HepG2 (cell line): ENCODE data around the gene MSANTD1. TPM values are rescaled to one million over a fixed set of nuclear protein-coding genes. Genes with fewer than 3 reads are reported as not detected.
A peak's percentile ranks its signal among the peaks of the same experiment; 100 is the strongest.

Experiments used
- BCL3 ChIP-seq: sonication (generic); formaldehyde crosslinking; IDR thresholded peaks from 2 replicates; pipeline ENCODE4 v1.5.1; 2020; ENCODE audit warnings: mild to moderate bottlenecking, missing genetic modification reagents, moderate library complexity
- BRD4 ChIP-seq: sonication (generic); formaldehyde crosslinking; IDR thresholded peaks from 2 replicates; pipeline ENCODE4 v1.4.0; 2020; ENCODE audit warnings: missing genetic modification reagents
- CSRNP2 ChIP-seq: sonication (generic); formaldehyde crosslinking; conservative IDR thresholded peaks from 2 replicates; pipeline ENCODE4 v1.8.0; 2022; ENCODE audit warnings: low read depth, missing genetic modification reagents
- MTA3 ChIP-seq: sonication (generic); formaldehyde crosslinking; IDR thresholded peaks from 2 replicates; pipeline ENCODE4 v1.4.0; 2020; ENCODE audit warnings: missing genetic modification reagents
- PHF20 ChIP-seq: sonication (generic); formaldehyde crosslinking; IDR thresholded peaks from 2 replicates; pipeline ENCODE4 v1.5.0; 2020; ENCODE audit warnings: mild to moderate bottlenecking, missing genetic modification reagents
- SRSF4 ChIP-seq: fragments of 200-400 bp; formaldehyde crosslinking; IDR thresholded peaks from one replicate; pipeline ENCODE4 v1.6.1; 2018; ENCODE audit warnings: mild to moderate bottlenecking, low read depth, low read length, moderate library complexity; ENCODE audit not compliant: poor library complexity, severe bottlenecking
- U2AF2 ChIP-seq: fragments of 200-400 bp; formaldehyde crosslinking; IDR thresholded peaks from 2 replicates; pipeline ENCODE4 v1.6.1; 2017; ENCODE audit warnings: low read depth, mild to moderate bottlenecking, low read length
- ZBTB49 ChIP-seq: sonication (generic); formaldehyde crosslinking; IDR thresholded peaks from 2 replicates; pipeline ENCODE4 v1.4.0; 2020; ENCODE audit warnings: missing genetic modification reagents, borderline replicate concordance
- ZGPAT ChIP-seq: IDR thresholded peaks from 2 replicates; pipeline ENCODE4 v1.6.1; 2016; ENCODE audit warnings: mild to moderate bottlenecking
- ZNF562 ChIP-seq: sonication (generic); formaldehyde crosslinking; IDR thresholded peaks from 2 replicates; pipeline ENCODE4 v1.8.0; 2022; ENCODE audit warnings: missing genetic modification reagents, borderline replicate concordance
- ZSCAN12 ChIP-seq: sonication (generic); formaldehyde crosslinking; IDR thresholded peaks from 2 replicates; pipeline ENCODE4 v1.9.0; 2021; ENCODE audit warnings: mild to moderate bottlenecking, missing genetic modification reagents
- polyA plus RNA-seq, 8 experiments: library from polyadenylated mRNA; depleted of rRNA in 3 of 8; stranded (reverse) in 7 of 8; unstranded in 1 of 8; fragments of >200 nt; fragmentation: Illumina TruSeq in 4 of 8; extraction: Trizol in 4 of 8; gene quantifications; 2 replicates each; pipeline versions ENCODE4 v1.2.1 to v1.2.3, GENCODE V29; 2011 to 2016; ENCODE audit warnings: low read depth in 4 of 8, missing spikeins in 1 of 8, mixed read lengths in 1 of 8; ENCODE audit not compliant: insufficient read depth in 1 of 8
- total RNA-seq, 5 experiments: library from RNA; depleted of rRNA; stranded (reverse); fragments of >200 nt; fragmentation: Illumina TruSeq; extraction: Trizol; gene quantifications; 2 replicates each; pipeline ENCODE4 v1.2.3, GENCODE V29; 2016; ENCODE audit warnings: low read depth in 1 of 5
- TF ChIP-seq, protein P1 (sequence below), 2 experiments: sonication (generic) in 1 of 2; formaldehyde crosslinking in 1 of 2; IDR thresholded peaks; 2 replicates each; pipeline versions ENCODE4 v1.6.1 to v1.9.0; 2014 to 2022; ENCODE audit warnings: antibody characterized with exemption in 1 of 2, borderline replicate concordance in 1 of 2, inconsistent platforms in 1 of 2, low read depth in 1 of 2, missing genetic modification reagents in 1 of 2

The MSANTD1 gene
- total and polyA plus RNA-seq, 2 of the 13 experiments (the other 11 are each of a cell fraction or from before 2014, with no cell fraction given), result 0.22 to 0.40 TPM

DNA sequence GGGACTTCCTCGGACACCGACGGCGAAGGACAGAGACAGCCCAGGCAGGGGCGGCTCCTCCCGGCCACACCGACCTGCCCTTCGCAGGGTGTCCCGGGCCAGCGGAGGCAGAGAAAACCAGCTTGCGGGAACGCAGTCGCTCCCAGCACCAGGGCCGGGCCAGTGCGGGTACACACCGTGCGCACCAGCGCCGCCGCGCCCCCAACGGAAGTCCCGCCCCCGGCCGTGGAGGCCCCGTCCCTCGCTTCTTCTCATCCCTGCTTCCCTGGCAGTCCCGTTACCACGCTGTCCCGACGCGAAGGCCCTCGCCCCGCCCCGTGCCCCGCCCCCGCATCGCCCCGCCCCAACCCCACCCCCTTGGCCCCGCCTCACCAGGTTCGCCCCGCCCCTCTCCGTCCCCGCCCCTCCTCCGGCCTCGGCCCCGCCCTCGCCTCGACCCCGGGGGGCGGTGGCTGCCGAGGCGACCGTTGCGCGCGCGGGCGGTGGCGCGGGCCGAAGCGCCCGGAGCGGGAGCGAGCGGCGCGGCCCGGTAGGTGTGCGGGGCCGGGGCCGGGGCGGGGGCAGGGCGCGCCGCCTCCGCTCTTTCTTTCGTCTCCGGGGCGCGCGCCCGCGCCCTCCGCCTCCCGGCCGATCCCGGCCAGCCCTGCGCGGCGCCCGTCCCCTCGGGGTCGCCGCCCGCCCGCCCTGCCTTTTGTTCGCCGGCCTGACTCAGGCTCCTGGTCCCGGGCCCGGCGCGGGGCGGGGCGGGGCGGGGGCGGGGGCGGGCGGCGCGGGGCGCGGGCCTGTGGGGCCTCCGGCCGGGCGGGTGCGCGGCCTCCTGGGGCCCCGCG lies 43.8 kb downstream of the MSANTD1 start, which contains the start of gene RGS12 (continued):
- TF ChIP-seq BCL3 (CRISPR knock-in tag) (peak; percentile 52; the same call in 1 of the 2 replicates), ZNF562 (CRISPR knock-in tag) (no peak), U2AF2 (no peak), ZSCAN12 (CRISPR knock-in tag) (no peak), CSRNP2 (no peak), ZBTB49 (CRISPR knock-in tag) (no peak), PHF20 (peak; percentile 59; the same call in 1 of the 2 replicates), SRSF4 (no peak), BRD4 (peak; percentile 36; the same call in 1 of the 2 replicates), ZGPAT (peak; percentile 62; the same call in 1 of the 2 replicates), MTA3 (CRISPR knock-in tag) (no peak)
- TF ChIP-seq, protein P1, sequence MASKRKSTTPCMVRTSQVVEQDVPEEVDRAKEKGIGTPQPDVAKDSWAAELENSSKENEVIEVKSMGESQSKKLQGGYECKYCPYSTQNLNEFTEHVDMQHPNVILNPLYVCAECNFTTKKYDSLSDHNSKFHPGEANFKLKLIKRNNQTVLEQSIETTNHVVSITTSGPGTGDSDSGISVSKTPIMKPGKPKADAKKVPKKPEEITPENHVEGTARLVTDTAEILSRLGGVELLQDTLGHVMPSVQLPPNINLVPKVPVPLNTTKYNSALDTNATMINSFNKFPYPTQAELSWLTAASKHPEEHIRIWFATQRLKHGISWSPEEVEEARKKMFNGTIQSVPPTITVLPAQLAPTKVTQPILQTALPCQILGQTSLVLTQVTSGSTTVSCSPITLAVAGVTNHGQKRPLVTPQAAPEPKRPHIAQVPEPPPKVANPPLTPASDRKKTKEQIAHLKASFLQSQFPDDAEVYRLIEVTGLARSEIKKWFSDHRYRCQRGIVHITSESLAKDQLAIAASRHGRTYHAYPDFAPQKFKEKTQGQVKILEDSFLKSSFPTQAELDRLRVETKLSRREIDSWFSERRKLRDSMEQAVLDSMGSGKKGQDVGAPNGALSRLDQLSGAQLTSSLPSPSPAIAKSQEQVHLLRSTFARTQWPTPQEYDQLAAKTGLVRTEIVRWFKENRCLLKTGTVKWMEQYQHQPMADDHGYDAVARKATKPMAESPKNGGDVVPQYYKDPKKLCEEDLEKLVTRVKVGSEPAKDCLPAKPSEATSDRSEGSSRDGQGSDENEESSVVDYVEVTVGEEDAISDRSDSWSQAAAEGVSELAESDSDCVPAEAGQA (IDR thresholded peaks at IDR 0.05; ENCODE audit: low read depth), result 0 out of 2 replicates have a peak, but pooled peaks have one; percentile 41
- TF ChIP-seq, protein P1 (CRISPR knock-in tag; IDR thresholded peaks at IDR 0.05; ENCODE audit: borderline replicate concordance), result no peak
